ENCODE results near the gene FAM53A.
A peak's percentile ranks its signal among the peaks of the same experiment; 100 is the strongest.
"Not testable (repeated sequence)": the region's sequence is repeated elsewhere in the genome, so short reads cannot be mapped to it uniquely, and the experiment has no call there.

The FAM53A gene

GRCh38 chr4:1716065-1716945, 32.2 kb upstream of the FAM53A start:
- DNase-seq (ENCODE audit: low read depth in 2 of 2) = no peak

- DNase-seq (ENCODE audit: low read depth in 2 of 2) = no peak
Observed at GRCh38 chr4:1715002-1715758, 31.1 kb upstream of the FAM53A start.

DNA sequence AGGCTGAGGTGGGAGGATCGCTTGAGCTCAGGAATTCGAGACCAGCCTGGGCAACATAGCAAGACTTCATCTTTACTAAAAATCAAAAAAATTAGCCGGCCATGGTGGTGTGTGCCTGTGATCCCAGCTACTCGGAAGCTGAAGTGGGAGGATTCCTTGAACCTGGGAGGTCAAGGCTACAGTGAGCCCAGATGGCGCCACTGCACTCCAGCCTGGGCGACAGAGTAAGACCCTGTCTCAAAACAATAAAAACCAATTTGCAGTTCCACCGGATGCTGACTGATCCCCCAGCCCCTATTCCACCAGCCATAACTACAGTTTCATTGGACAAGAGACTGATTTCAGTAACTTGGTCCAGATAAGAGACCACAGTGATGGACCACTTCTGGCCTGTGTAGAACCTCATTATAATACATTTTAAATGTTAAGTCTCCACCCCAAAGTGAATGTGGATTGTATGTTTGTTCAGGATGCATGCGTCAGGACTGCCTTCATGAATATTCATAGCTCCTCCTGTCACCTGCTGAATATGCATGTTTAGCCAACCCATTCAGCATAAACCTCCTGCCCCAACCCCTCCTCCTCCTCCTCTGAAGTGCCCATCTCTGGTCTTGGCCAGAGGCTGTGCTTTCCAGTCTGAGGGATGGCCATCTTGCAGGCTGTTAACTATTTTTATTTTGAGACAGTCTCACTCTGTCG, 30.3 kb upstream of the FAM53A start:
- no peak for DNase-seq (ENCODE audit: low read depth in 2 of 2)

DNA sequence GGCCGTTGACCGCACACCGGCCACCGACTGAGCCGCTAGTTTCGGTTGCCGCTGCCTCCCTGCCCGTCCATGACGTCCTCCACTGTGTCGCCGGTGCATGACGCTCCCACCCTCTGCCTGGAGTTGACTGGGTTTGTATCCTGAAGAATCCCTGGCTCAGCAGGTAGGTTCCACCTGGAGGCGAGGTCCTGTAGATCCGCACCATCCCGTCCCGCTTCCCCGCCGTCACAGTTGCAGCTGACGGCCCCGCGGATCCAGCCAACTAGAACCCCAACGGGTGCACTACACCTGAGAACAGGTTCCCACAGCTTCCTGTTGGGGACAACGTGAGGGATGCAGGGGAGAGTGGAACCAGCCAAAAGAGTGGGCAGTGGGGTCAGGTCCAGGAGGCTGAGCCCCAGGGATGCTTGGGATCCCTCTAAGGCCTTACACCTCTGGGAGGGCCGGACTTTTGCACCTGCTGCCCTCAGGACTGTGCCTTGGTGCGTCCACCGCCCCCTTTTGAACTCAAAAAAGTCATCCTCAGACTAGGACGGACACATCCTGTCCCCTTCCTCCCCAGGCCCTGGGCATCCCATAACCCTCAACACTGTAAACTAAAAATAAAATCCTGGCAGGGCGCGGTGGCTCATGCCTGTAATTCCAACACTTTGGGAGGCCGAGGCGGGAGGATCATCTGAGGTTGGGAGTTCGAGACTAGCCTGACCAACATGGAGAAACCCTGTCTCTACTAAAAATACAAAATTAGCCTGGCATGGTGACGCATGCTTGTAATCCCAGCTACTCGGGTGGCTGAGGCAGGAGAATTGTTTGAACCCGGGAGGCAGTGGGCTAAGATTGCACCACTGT, 29.1 kb upstream of the FAM53A start:
- DNase-seq (ENCODE audit: low read depth in 2 of 2) = no peak

- DNase-seq (ENCODE audit: low read depth in 2 of 2) = peak; percentile 94 to 97
Observed at GRCh38 chr4:1712216-1713002, 28.3 kb upstream of the FAM53A start, which contains the start of gene SLBP. SLBP (minus strand) TSS chr4:1712319; CDS start chr4:1712188, 131 bp downstream.

DNA sequence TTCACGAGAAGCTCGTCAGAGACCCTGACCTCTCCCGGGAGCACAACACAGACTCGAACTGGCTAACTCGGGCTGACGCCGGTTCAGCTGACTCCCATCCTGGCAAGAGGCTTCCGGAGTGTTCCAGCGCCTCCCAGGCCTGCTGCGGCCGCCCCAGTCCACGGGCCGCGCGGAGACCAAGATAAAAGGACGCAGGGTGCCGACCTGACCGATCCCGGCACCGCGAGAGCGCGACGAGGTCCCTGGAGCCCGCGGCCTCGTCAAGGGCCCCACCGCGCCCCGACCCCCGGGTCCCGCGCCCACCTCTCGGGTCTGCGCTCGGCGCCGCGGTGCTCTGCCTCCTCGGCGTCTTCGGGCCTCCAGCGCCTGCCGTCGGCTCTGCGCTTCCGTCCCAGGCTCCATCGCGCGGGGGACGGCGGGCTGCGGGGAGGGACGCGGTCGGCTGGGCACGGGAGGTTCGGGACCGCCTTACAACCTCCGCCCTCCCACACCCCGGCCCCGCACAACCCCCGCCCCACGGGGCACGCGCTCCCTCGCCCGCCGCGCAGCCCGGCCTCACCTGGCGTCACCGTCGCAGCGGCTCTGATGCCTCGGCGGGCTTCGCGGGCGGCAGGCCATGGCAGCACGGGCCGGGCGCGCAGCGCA, 27.6 kb upstream of the FAM53A start:
- DNase-seq (ENCODE audit: low read depth in 2 of 2) = no peak

GRCh38 chr4:1711055-1711570, 27.0 kb upstream of the FAM53A start:
- no peak for DNase-seq (ENCODE audit: low read depth in 2 of 2)

GRCh38 chr4:1708581-1708980, 24.5 kb upstream of the FAM53A start:
- no peak for DNase-seq (ENCODE audit: low read depth in 2 of 2)

DNA sequence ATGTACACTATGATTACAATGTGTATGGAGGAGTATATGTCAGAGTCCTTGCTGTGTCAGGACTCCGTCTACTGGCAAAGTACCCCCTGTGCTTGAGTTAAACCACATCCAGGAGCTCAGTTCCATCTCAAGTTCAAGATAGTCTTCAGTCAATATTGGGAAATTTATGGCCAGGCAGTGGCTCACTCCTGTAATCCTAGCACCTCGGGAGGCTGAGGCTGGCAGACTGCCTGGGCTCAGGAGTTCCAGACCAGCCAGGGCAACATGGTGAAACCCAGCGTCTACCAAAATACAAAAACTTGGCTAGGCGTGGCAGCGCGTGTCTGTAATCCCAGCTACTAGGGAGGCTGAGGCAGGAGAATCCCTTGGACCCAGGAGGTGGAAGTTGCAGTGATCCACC, 22.2 kb upstream of the FAM53A start:
- no peak for DNase-seq (ENCODE audit: low read depth in 2 of 2)

DNA sequence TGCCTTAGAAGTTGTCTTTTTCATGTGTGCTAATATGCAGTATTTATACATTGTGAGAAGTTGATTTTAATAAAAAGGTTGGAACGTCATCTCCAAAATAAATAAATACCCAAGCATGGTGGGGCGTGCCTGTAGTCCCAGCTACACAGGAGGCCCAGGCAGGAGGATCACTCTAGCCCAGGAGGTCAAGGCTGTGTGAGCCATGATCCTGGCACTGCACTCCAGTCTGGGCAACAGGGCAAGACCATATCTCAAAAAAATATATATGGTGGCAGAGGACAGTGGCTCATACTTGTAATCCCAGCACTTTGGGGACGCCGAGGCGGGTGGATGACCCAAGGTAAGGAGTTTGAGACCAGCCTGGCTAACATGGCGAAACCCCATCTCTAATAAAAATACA, 21.6 kb upstream of the FAM53A start:
- no peak for DNase-seq (ENCODE audit: low read depth in 2 of 2)

DNA sequence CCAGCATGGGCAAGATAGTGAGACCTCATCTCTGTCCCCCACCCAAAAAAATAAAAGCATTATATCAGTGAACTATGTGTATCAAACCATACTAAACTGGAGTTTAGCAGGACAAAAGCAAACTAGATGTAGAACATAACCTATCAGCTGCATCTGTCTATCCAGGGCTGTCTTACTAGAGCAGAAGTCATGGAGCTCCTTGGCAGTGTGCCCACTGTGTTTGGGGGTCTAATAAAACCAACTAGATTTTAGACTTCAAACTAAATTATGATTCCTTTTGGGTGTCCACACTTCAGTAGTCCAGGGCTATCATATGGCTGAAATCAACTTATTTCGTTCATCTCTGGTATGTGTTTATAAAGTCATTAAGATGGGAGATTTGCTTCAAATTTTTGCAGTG, 19.8 kb upstream of the FAM53A start:
- DNase-seq (ENCODE audit: low read depth in 2 of 2) = no peak

DNA sequence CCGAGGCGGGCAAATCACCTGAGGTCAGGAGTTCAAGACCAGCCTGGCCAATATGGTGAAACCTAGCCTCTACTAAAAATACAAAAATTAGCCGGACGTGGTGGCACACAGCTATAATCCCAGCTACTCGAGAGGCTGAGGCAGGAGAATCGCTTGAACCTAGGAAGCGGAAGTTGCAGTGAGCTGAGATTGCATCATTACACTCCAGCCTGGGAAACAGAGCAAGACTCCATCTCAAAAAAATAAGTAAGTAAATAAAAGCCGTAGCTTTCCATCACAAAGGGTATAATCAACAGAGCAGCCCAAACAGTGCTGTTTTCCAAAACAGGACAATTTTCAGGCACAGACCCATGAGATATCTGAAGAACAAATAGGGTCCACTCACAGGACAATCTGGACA, 17.6 kb upstream of the FAM53A start:
- not testable (repeated sequence) for DNase-seq (ENCODE audit: low read depth in 2 of 2)

DNA sequence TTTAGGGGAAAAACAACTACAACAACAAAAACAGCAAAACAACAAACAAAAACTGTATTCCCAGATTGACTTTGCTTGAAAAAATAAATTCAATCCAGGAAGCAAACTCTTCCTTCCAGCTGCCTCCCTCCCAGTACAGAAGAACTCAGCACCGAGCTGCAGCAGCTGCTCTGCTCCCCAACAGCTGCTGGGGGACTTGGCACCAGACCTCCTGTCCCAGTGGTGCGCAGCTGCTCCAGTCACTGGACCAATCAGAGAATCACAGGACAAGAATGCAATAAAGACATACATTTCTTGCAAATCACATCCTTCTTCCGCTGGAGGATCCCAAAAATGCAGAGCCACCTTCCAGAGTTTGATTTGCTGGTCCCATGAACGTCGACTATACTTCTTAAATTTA, 11.8 kb upstream of the FAM53A start:
- no peak for DNase-seq (ENCODE audit: low read depth in 2 of 2)

GRCh38 chr4:1693131-1693896, 9.2 kb upstream of the FAM53A start:
- DNase-seq (ENCODE audit: low read depth in 2 of 2) = peak; percentile 50 to 57

GRCh38 chr4:1691737-1692373, 7.7 kb upstream of the FAM53A start:
- no peak for DNase-seq (ENCODE audit: low read depth in 2 of 2)

DNA sequence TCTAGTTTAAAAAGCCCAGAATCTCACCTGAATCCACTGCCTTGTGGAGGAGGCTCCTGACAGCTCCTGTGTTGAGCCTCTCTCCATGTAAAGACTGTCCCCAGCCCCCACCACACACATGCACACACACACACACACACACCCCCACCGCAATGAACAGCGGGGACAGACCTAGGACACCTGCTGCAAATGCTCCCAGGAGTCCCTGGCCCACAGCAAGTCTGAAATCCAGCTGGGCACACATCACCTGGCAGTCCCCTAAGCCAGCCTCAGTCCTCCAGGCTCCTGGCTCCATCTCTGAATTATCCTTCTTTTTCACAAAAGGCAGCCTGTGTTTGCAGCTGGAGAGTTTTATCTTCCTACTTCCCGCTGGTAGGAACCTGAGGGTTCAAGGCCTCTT, 6.6 kb upstream of the FAM53A start:
- DNase-seq (ENCODE audit: low read depth in 2 of 2) = no peak

- DNase-seq (ENCODE audit: low read depth in 2 of 2) = no peak
Observed at GRCh38 chr4:1686440-1687036, 2.4 kb upstream of the FAM53A start.

Data from stimulated activated CD4-positive, alpha-beta T cell treated with anti-CD3 and anti-CD28 coated beads, Interleukin-1b, Interleukin-23, amount 100 ng/mL, for 1 hour (primary cell).